HG03175 (cell line): Measurements from ENCODE around the gene CCDC38.
"Not testable (repeated sequence)": the region's sequence is repeated elsewhere in the genome, so short reads cannot be mapped to it uniquely, and the experiment has no call there.

ENCODE experiments used
- ATAC-seq: cut with Tn5 transposase; IDR thresholded peaks from one replicate; pipeline ENCODE4 v1.9.1; 2021; ENCODE audit warnings: mild to moderate bottlenecking, moderate library complexity; ENCODE audit not compliant: unreplicated experiment

Gene CCDC38

DNA sequence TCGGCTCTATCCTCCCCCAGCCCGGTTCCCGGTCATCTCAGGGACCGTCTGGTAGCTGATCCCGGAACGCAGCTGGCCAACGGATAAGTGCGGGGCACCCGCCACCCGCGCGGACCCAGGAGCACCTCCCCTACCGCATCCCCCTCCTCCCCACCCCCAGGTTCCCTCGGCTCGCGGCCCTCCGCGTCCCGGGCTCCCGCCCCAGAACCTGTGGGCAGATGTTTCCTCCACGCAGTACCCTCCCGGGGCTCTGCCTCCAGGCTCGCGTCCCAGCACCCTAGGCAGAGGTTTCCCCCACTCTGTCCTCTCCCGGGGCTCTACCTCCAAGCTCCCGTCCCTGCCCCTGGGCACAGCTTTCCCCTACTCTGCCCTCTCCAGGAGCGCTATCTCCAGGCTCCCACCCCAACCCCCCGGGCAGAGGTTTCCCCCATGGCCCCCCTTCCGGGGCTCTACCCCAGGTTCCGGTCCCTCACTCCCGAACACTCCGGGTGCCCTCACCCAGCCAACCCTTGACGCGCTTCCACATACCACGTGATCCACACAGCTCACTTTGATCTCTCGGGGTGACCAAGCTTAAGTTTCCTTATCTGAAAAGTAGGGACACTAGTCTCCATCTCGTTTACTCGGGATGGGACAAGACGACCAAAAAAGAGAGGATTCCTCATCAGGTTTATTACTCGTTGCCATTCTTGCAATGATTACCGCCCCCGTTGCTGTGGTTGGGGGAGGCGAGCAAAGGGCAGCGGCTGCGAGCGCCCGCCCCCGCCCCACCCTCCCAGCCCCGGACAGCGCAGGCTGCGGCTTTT is at the start of gene CCDC38:
TSS of gene CCDC38 (minus strand) at position 91 of the 806 bp plus-strand sequence. CDS start 6,105 bp downstream, outside the sequence.
- peak; percentile 97 for ATAC-seq

DNA sequence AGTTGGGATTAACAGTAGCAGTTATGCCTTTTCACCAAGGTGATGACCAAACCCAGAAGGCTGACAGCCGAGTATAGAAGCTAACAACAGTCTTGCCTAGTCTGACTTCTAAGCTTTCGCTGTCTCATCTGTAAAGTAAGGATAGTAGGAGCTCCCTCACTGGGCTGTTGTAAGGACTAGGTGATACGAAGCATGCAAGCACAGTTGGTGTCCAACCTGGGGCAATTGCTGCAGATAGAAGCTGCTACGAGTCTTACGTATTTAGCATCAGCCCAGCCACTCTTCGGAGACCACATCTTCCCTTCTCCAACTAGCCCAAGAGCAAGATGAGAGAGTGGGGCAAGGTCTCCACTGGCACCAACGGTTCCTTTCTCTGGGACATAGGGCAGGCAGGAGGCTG is 47.7 kb upstream of the CCDC38 start:
- no peak for ATAC-seq

DNA sequence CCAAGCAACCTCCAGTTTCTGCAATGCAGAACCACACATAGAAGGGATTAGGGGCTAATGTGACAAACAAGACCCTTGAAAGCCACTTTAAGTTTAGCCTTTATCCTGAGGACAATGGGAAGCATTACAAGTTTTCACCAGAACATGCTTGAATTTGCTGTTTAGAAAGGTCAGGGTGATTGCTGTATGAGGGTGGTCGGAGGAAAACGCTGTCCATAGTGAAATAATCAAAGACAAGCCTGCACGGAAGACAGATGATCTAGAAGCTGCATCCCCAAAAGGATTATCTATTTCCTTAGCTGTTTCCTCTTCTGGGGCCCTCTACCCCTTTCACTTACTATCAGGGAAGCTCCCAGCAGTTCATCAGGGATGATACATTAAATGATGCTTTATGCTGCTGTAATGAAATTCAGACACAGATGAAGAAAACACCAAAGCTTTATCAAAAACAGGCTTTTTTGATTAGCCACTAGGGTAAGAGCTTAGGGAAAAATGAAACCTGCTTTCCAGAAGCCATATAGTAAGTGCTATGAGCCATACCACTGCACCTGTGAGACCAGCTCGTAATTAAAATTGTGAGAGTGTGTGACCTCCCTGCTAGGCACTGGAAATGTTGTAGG is 47.2 kb upstream of the CCDC38 start:
- ATAC-seq: no peak

DNA sequence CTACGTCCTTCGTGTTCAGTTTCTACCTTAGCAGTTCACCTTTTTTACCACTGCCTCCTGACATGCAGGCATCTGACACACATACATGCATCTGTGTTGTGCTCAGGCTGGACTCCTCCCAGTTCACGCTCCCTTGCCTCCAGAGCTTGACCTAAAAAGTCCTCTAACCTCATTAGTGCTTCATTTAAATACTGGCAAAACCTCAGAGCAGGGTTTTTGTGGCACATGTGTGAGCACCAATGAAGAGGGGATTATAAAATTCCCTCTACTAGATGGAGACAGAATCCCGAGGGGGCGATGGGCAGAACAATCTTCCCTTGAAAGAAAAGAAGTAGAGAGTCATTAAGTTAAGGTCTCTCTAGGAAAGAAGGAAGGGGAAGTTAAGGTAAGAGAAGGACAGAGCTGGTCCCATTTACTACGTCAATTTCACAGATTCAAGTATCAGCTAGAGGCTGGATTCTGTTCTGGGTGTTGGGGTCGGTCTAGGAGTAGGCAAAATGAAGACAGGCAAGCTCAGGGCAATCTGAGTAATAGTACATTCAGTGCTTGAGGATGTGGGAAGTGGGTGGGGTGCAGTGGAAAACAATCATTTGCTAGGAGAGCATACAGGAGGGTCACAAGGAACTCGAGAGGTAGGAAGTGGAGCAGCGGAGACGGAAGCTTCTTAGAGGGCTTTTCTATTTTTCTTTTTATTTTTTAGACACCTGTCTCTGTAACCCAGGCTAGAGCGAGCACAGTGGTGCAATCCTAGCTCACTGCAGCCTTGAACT is 46.3 kb upstream of the CCDC38 start:
- ATAC-seq: no peak

DNA sequence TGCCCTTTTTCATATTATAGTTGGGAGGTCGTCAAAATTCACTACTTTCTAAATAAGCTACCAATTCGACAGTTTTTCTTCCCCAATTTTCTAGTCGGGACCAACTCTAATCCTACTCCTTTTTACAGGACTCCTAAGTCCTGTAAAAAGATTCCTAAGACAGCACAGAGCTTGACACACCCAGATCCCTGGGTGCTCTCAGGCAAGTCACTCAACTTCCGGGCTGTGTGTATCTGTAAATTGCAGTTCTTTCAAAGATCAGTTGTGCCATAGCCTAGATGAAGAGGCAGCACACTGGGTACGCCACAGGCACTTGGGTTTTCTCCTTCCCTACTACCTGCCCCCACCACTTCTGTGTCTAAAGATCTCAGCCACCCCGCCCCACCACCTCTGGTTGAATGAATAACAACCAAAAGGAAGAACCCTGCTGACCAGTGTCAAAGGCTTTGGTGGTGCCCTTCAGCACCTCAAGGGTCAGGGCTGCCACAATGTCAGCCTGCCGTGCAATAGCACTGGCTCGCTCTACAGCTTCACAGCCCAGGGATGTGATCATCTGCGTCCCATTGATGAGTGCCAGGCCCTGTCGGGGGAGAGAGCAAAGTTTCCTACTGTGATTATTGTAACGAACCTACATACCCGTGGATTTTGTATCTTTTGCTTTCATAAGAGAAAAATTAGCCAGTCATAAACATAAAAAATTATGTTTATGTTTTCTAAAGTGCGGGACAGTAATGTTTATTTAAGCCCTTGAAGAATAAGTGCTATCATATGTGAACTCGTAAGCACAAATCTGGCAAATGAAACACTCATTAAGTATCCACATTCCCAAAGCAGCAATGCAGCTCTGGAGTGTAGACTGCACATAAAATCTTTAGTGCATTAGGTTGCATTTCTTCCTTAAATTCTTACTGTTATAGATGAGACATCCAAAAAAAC is 44.5 kb upstream of the CCDC38 start:
- no peak for ATAC-seq

DNA sequence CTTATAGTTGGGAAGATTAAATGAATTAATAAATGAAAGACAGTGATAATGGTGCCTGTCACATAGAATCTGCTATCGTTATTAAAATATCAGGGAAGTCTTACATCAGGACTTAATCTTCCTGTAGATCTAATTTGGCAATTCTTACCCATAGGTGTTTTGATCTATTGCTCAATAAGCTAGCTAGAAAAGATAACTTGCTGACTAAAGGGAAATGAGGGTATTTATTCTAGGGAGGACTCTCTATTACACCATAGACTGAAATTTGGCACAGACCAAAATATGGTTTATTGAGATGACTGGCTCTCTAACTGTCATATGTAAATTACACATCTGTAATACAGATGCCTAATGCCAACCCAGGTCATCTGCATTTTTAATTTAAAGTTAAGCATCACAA is 42.3 kb upstream of the CCDC38 start:
- no peak for ATAC-seq

DNA sequence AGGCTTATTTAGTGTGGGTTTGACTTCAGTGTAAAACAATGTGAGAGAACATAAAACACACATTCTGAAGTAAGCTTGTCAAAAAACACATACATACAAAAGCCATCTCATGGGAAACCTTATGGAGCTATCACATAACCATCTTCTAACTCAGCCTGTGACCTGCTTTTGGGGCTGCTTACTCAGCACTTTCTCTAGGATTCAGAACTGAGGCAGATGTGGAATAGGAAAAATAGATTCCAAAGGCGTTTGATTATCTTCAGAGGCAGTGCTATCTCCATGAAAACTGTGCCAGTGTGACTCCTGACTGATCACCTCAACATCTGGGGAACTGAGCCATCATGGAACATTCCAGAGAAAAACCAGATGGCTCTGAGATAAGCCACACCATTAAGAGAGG is 40.2 kb upstream of the CCDC38 start:
- ATAC-seq: no peak

DNA sequence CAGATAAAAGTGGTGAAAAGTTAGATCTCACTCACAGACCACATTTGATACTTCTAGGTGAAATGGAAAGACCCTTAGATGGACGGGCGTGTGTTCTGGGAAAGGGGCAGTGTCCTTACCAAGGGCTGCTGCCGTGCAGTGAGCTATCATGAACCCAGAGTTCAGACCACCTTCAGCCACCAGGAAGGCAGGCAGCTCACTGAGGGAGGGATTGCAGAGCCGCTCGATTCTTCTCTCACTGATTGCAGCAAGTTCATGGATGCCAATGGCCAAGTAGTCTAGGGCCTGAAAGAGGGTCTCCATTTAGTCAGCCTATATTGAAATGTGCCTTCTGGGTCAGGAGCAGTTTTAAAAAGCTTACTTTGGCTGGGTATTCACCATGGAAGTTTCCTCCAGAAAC is 38.0 kb upstream of the CCDC38 start:
- no peak for ATAC-seq

DNA sequence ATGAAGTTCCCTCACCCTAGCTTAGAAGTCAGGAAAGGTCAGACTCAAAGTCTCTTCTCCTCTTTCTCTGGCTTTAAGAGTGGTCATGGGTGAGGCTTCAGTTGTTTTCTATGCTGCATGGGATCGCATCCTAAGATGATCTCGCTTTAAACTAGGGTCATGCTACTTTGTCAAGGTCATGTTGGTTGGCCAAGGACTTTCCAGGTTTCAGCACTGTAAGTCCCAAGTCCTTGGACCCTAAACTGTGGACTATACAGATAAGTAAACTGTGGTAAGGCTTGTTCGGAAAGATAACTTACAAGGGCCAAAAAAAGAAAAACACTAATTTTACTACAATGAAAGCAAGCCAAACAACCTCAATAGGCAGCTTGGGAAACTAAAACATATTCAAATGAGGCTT is 36.4 kb upstream of the CCDC38 start:
- no peak for ATAC-seq

DNA sequence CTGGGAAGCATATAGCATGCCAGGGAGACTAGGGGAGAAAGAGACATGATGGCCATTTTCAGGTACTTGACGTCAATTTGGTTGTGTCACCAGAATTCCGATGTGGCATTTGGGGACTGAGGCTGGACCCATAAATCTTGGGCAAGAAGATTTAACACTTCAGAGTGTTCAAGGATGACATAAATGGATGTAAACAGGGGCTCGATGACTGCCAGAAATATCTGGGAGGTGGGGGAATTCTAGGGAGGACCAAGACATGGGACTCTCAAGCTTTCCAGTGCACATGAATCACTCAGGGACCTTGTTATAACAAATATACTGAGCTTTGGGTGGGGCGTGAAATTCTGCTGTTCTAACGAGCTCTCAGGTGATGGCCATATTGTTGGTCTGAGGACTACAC is 35.9 kb upstream of the CCDC38 start:
- ATAC-seq: no peak

DNA sequence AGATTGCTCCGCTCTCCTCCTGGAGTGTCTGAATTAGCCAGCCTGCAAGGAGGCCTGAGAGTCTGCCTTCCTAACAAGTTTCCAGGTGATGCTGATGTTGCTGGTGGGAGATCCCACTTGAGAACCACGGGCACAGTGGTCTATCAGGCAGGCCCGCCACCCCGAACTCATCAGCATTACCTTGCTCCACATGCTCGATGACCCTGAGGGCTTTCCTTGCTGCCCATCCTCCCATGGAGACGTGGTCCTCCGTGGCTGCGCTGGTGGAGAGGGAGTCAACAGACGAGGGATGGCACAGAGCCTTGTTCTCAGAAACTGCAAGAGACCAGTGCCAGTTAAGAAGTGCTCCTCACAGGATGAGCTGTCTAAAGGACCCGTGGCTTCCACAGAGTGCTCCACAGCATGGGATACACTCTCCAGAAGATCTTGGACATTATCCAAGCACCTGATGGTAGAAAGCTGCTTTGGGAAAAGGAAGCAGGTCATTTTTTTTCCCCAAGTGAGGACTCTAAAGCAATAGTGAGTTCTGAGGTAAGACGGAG is 35.4 kb upstream of the CCDC38 start:
- ATAC-seq: no peak

DNA sequence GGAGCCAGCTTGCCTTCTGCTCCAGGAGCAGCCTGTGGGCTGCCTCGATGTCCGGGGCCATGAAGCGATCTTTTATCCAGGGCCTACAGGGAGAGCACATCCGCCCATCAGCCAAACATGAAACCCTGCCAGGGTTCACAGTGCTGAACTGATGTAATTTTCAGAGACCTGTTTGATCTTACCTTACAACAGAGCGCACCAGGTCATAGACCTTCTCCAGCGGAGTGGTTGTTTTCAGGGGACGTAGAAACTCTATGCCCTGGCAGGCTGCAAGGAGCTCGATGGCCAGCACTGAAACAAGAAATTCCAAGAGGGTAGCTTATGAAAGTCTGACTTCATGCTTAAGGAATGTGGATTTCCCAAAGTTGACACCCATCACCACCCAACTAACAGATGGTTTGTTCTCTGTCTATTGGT is 34.0 kb upstream of the CCDC38 start:
- ATAC-seq: no peak

DNA sequence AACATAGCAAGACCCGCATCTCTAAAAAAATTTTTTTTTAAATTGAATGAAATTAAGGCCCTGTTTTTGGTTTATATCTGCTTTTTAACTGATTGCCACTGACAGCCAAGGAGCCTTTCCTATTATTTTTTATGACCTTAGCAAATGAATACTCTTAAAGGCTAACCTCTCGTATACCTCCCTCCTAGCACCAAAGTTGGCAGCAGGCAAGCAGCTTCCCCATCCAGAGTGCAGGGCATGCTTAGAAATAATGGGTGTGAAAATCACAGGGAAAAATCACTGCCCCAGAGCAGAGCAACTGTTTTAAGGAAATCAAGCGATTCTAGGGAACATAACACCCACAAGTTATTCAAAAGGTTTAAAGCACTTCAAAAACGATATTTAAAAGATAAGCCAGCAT is 33.1 kb upstream of the CCDC38 start:
- ATAC-seq: no peak

DNA sequence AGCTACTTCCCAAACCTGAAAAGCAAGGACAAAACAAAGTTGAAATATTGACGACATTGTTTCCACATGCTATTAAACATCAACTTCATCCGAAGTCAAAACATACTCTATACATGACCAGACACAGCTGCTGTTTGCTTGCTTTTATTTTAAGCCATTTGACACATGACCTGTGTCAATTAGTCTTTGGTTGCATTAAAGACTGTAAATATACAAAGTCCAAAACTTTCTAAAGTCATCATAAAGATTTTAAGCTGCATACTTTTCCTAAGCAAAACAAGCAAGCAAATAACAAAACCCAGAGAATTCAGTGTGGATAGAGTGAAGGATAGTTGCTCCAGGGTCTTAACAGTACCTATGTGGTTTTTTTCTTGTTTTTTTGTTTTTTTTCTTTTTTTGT is 31.9 kb upstream of the CCDC38 start:
- no peak for ATAC-seq

DNA sequence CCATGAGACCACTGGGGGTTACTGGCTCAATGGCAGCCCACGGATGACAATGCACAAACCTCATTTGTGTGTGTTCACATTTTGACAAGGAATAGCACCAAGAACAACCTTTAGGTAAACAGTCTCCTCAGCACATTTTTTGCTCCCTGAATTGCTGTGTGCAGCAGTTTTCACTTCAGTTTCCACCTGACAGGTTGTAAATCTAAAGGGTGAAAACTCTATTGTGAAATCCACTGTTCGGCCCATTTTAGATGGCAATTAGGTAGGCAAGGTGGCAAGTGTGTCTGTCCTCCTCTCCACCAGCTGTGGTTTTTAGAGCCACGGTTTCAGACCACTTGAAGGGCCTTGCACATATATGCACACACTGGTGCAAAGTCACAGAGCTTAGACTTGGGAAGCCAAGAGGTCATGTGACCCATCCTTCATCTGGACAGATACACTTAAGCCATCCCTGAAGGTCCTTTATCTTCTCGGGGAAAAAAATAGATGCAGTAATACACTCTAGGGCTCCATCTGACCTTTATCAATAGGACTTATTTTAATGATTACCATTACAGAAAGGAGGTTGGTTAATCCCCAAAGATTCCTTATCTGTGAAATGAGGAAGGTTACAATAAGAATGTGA is 30.5 kb upstream of the CCDC38 start:
- no peak for ATAC-seq

DNA sequence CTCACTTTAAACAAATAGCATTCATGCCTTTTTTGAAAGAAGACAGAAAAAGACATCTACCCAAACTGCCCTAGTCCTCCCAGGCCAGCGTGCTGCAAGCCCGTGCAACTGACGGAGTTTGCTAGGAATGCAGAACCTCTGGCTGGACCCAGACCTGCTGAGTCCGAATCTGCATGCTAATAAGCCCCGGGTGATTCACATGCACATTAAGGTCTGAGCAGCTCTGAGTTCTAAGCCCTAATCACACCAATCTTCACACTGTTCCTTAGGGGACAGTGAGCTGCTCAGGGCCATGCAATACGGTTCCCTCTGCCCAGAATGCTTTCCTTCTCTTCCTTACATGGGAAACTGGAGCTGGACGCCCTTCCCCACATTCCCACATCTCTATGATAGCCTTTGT is 28.5 kb upstream of the CCDC38 start:
- ATAC-seq: no peak

DNA sequence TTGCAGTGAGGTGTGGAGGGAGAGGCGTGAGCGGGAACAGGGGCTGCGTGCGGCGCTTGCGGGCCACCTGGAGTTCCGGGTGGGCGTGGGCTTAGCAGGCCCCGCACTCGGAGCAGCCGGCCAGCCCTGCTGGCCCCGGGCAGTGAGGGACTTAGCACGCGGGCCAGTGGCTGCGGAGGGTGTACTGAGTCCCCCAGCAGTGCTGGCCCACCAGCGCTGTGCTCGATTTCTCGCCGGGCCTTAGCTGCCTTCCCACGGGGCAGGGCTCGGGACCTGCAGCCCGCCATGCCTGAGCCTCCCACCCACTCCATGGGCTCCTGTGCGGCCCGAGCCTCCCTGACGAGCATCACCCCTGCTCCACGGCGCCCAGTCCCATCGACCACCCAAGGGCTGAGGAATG is 26.7 kb upstream of the CCDC38 start:
- not testable (repeated sequence) for ATAC-seq

DNA sequence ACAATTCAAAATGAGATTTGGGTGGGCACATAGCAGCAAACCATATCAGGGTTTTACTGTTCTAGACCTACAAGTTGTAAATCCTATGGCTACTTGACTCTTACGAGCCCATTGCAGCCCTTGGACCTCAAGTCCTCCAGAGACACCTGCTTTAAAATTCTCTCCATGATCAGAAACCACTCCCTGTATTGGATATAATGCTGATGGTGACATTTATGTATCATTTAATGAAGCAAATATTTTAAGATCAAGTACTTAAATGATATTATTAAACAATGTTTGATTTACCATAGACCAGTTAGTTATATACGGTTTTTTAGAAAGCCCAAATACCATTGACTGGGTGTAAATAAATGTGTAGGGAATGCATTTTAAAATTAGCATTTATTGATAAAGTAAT is 24.9 kb upstream of the CCDC38 start:
- ATAC-seq: no peak

DNA sequence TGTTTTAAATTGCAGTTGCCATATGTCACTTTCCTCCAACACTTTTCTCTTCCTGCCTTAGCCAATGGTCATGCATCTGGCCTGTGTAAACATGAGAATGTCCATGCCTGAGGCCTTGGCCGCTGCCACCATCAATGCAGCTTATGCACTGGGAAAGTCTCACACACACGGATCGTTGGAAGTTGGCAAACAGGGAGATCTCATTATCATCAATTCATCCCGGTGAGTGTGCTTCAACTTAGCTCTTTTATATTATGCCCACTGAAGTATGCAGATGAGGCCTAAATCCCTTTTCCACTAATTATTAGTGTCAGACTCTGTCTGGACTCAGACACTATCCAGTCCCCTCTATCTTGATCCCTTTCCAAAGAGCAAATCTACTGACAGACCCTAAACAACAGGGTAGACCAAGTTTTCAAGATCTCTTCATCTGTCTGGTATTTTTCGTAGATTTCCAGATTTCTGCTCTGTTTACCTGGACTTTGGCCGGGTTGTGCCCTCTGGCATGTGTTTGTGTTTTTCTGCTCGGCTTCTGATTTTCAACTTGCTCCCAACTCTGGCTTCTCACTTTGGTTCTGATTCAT is 24.0 kb upstream of the CCDC38 start:
- no peak for ATAC-seq

DNA sequence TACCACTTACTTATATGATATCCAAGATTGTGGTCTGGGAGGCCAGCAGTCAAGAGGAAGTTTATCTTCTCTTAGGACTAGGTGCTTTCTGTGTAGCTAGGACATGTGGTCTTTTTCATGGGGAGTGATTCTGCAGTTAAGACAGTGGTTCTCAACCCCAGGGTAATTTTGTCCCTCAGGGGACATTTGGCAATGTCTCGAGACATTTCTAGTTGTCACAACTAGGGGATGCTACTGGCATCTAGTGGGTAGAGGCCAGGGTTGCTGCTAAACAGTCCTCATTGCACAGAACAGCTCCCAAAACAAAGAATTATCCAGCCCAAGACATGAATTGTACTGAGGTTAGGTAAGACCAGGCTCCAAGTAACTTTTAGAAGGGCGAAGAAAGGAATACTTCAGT is 20.7 kb upstream of the CCDC38 start:
- no peak for ATAC-seq
